ENCODE measurements around the gene COMT. TPM values are rescaled to one million over a fixed set of nuclear protein-coding genes. Genes with fewer than 3 reads are reported as not detected.
A peak's percentile ranks its signal among the peaks of the same experiment; 100 is the strongest.

COMT gene
- total RNA-seq, 2 donors from 2014 or later, result 58.2 to 71.3 TPM

DNA sequence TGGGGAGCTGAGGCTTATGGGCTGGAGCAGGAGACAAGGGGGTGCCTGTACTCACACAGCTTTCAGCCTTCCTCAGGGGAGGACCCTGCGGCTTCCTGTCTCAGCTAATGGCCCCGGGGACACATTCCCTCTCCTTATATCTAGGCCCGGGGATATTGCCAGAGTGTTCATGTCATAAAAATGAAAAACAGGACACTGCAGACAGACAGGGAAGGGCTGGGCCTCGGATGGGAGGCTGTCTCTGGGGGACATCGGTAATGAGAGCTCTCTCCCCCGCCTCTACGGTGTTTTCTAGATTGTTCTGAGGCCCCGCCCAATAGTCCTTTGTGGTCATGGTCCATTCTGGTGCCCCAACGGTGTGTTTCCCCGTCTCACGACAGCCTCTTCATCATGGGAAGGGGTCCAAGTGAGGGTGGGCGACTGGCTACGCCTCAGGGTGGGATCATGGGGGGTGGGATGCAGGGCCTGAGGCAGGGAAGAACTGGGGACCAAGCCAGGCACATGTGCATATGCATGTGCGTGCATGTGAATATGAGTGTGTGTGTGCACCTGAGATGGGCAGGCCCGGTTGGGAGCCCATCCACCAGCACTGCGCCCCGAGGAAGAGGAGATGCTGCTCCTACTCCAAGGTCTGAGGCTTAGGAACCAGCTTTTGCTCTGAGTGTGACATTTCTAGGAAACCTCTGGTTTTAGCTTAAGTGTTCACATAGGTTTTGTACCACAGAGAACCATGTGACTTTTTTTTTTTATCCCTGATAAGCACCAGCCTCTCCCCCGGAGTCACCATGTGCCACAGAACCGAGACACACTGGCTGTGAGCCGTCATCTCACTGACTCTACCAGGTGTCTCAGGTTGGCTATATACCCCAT is 69.8 kb downstream of the COMT start:
- no peak for ATAC-seq
- intact Hi-C loops (cut with DNase I, micrococcal nuclease), result loop anchor here in 1 of 2 donors (10.0 kb wide), 1 partner anchor 47 kb away; no protein-coding TSS in a partner anchor
- no peak for DNase-seq

DNA sequence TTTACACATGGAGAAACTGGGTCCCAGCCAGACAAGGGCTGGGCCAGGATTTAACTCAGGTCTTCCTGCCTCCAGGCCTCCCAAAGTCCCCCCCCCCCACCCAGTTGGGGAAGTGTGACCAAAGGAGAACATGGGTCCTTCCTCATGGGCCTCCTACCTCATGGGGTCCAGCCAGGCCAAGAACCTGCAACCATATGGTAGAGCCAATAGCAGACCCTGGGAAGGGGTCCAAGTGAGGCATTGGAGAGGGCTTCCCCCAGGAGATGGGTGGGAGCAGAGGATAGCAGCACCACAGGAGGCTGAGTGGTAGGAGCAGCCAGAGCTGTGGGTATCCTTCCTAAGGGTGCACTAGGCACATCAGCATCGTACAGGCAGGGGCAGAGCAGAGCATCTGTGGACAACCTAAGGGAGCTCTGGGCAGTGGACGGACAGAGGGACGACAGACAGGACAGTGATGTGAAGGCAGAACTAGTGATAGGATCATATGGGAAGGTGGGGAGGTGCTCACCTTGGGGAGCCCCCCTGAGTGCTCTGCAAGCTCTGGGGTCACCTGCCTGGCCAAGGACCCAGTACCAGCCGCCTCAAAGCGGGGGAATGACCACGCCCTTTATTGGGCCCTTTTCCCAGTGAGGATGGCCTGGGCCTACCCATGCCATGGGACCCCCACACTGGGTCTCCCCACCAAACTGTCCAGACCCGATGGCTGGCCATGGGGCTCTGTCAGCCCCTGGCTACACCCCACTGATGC is 70.6 kb downstream of the COMT start:
- intact Hi-C loops (cut with DNase I, micrococcal nuclease), result loop anchor here in 1 of 2 donors (10.0 kb wide), 1 partner anchor 47 kb away; no protein-coding TSS in a partner anchor
- ATAC-seq (no peak), DNase-seq (no peak)

DNA sequence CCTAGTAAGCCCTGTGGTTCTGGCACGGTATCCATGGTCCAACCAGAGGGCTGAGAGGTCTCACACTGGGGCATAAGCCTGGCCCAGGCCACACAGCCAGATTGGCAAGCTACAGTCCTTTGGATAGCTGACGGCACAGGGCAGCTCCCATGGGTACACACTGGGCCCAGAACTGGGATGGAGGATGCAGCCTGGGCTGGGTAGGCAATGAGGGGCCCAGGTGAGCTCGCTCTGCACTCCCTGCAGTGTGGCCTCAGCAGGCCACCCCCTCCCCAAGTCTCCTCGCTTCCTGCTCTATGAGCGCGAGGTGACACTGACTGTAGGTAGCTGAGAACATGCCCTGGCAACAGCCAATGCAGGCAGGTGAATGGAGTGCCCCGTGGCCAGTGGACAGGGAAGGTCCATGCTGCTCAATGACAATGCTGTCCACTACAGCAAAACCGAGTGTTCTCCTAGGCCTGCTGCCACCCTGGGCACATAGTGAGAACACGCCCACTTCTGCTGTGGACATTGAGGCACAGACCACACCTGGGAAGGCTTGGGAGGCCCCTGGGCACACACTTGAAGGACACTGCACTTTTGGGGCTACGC is 71.3 kb downstream of the COMT start:
- no peak for ATAC-seq
- DNase-seq, result no peak
- intact Hi-C loops (cut with DNase I, micrococcal nuclease), result loop anchor here in 1 of 2 donors (10.0 kb wide), 1 partner anchor 48 kb away; no protein-coding TSS in a partner anchor

DNA sequence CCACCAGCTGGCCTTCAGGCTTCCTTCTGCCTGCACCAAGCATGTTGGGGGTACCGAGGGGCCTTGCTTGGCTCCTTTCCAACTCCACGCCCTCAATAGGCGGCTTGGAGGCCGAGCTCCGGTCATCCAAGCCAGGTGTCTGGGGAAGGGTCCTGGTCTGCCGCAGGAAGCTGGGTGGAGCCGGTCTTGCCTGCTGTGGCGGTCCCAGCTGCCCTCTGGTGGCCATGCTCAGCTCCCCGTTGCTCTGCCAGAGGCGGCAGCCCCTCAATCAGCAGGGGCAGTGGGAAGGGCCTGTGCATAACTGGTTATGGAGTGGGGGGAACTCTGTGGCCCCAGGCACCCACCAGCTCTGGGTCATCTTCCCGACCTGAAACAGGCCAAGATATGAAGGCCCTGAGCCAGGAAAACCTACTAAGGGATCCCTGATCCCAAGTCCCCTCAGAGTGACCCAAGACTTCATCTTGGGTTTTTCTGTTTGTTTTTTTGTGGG is 71.9 kb downstream of the COMT start:
- intact Hi-C loops (cut with DNase I, micrococcal nuclease), result loop anchor here in 1 of 2 donors (10.0 kb wide), 1 partner anchor 49 kb away; no protein-coding TSS in a partner anchor
- DNase-seq, result peak; percentile 44 to 60
- no peak for ATAC-seq

DNA sequence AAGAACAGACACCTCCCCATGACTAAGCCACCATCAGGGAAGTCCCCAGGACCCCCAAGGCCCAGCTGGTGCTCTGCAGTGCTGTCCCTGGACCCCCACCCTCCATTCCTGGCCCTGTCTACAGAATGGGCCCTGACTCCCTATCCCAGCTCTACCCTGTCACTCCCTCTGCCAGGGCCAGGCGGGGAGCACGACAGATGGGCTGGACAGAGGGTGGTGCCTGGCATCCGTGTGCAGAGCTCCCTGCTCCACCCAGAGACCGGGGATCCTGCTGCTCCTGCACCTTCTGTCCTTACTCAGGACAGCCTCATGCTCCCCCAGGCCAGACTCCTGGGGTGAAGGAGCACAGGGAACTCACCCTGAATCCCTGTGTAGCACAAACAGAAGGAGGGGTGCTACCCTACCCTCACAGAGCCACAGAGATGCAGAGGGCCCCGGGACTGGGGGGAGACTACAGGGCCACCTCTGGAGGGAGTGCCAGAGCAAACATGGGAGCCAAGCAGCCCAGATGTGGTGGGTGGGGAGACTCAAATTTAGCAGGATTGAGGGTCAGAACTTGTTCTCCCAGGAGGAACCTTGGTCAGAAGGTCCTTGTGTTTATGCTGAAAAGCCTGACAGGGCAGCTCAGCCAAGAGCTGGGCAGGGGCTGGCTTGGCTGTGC is 73.1 kb downstream of the COMT start:
- peak; percentile 44 to 45 for DNase-seq
- intact Hi-C loops (cut with DNase I, micrococcal nuclease), result loop anchor here in 1 of 2 donors (10.0 kb wide), 1 partner anchor 50 kb away; no protein-coding TSS in a partner anchor
- peak; percentile 64 for ATAC-seq

DNA sequence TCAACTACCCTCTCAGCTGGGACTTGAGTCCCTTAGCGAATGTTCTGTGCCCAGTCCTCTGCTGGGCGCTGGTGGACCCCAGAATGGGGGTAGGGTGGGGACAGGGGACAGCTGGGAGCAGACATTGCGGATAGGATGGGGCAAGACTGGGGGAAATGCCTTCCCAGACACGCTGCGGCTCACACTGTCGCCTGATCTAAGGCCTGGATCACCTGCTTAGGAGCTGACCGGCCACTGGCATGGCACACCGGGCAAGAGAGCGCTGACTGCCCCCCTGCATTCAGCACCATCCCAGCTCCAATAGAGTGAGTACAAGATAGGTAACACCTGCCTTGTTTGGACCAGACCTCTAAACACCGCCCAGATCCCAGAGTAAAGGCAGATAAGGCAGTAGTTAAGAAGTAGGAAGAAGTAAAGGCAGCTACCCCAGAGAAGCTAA is 73.6 kb downstream of the COMT start:
- DNase-seq (no peak), ATAC-seq (no peak)
- intact Hi-C loops (cut with DNase I, micrococcal nuclease), result loop anchor here in 1 of 2 donors (10.0 kb wide), 1 partner anchor 50 kb away; no protein-coding TSS in a partner anchor

DNA sequence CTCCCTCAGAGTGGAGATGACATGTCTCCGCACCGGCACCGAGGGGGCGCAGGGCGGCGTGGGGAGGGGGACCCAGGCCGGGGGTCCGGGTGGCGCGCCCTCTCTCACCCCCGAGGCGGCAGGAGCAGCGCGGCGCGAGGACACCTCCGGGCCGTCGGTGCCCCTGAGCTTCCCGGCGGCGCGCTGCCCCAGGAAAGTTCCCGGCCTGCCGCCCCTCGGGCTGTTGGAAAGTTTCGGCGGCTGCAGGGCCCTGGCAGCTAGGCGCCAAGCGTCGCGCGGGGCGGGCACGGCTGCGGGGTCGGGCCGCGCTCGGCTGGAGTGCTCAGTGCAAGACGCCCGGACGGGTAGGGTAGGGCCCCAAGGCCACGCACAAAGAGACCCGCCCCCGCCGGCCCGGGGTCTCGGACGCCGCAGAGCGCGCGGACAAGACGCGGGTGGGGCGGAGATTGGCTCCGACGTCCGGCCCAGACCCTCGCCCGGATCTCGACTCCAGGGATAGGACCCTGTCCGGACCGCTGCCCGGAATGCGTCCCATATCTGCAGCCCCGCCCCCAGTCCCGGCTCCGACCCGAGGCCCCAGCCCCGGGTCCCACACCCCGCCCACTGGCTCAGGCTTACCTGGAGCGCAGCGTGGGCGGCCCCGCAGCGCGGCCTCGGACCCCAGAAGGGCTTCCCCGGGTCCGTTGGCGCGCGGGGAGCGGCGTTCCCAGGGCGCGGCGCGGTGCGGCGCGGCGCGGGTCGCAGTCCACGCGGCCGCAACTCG is 74.6 kb downstream of the COMT start:
- intact Hi-C loops (cut with DNase I, micrococcal nuclease), result loop anchor here in 1 of 2 donors (10.0 kb wide), 1 partner anchor 51 kb away; no protein-coding TSS in a partner anchor
- ATAC-seq (no peak), DNase-seq (peak in 1 of 2 donors; percentile 57)

DNA sequence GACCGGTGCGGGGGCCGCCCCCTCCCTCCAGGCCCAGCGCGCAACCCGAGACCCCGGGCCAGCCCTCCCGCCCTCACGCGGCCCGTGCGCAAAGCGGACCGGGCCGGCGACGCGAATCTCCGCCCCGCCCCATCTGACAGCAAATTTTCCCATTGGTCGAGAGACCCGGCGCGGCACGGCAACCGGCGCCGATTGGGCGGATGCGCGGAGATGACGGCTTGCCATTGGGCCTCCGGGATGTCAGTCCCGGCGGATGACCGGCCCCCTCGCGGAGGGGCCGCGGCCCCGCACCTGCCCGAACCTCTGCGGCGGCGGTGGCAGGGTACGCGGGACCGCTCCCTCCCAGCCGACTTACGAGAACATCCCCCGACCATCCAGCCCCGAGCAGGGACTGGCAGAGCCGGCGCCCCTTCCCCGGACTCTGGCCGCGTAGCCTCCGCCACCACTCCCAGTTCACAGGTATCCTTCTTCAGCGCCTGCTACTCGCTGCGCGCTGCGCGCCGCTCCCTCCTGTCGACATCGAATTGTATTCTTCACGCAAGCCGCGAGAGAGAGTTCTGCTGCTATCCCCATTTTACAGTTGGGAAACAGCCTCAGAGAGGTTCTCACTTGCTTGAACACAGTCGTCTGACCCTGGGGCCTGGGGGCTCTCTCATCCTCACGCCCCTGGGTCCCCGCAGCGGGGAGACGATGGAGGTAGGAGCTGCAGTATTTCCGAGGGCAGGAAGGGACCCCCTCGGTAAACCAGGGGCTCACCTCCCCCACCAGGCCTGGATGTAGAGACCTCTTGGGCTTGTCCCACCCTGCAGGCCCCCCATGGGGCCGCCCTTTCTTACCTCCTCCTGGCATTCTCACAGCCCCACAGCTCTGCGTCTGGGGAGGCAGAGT is 75.4 kb downstream of the COMT start, which contains the start of gene ARVCF:
TSS of gene ARVCF (minus strand) at position 90 of the 888 bp plus-strand sequence. CDS start 26,029 bp downstream, outside the sequence.
- ATAC-seq (peak; percentile 68), DNase-seq (peak; percentile 90 to 93)
- intact Hi-C loops (cut with DNase I, micrococcal nuclease), result loop anchor here in 1 of 2 donors (10.0 kb wide), 1 partner anchor 52 kb away; no protein-coding TSS in a partner anchor

DNA sequence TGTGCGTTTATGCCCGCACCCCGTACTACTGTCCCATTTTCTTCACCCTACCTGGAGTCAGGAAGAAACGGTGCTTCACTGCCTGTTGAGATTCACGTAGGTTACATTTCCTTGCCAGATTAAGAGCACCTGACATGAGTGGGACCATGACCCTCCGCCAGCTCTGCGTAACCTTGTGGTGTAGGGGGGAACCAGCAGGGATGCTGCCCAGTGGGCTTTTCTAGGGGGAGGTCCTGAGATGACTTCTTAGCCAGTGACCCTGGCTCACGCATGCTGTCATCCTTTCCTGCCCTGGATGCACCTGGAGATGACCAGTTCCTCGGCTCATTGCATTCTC is 76.0 kb downstream of the COMT start:
- intact Hi-C loops (cut with DNase I, micrococcal nuclease), result loop anchor here in 1 of 2 donors (10.0 kb wide), 1 partner anchor 53 kb away; no protein-coding TSS in a partner anchor
- DNase-seq, result no peak
- ATAC-seq, result no peak

DNA sequence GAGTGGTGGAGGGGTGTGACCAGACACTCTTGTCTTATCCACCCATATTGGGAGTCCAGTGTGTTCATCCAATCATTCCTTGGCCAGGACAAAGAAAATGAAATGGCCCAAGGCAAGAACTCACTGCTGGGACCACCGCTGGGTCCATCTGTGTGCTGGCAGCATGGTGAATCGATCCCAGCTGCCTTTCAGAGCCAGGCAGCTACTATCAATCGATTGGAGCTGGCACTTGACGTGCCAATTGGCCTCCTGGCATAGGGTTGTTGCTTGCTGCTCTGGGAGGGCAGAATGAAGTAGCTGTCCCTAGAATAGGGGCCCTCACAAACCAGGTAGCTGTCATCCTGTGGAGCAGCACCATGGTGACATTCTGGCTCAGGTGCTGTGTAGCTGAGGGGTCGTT is 76.4 kb downstream of the COMT start:
- no peak for DNase-seq
- intact Hi-C loops (cut with DNase I, micrococcal nuclease), result loop anchor here in 1 of 2 donors (10.0 kb wide), 1 partner anchor 53 kb away; no protein-coding TSS in a partner anchor
- ATAC-seq, result no peak

Small RNA genes lying within 50 kb of the gene (microRNA-seq; reads per million reads assigned to microRNA genes)
- gene MIR4761, result 0 to 1.4 reads per million in 2 donors

Other genes with a start within 250 kb of the COMT start
- gene SEPTIN5, start 227.3 kb upstream of the COMT start, total RNA-seq, result 1 to 10 TPM; 4.4 to 4.6 TPM
- gene GP1BB, start 218.2 kb upstream of the COMT start, total RNA-seq, result under 1 TPM in 1 of 2 donors, not detected in 1; 0.40 TPM
- gene TBX1, start 181.0 kb upstream of the COMT start, total RNA-seq, result 1 to 10 TPM; 1.6 to 1.9 TPM
- 1 to 10 TPM; 3.3 to 4.6 TPM for gene GNB1L, start 86.9 kb upstream of the COMT start, total RNA-seq
- gene RTL10, start 86.9 kb upstream of the COMT start, total RNA-seq, result 1 to 10 TPM; 8.2 to 9.0 TPM
- gene TXNRD2, start within 50 bp of the COMT start, total RNA-seq, result 10 to 100 TPM; 18.2 to 21.5 TPM
- 10 to 100 TPM; 12.2 to 13.0 TPM for gene ARVCF, start 75.1 kb downstream of the COMT start, total RNA-seq
- 10 to 100 TPM; 28.7 to 29.9 TPM for gene TANGO2, start 79.3 kb downstream of the COMT start, total RNA-seq
- gene DGCR8, start 138.5 kb downstream of the COMT start, total RNA-seq, result 10 to 100 TPM; 32.7 to 46.8 TPM
- gene RANBP1, start 174.3 kb downstream of the COMT start, total RNA-seq, result 10 to 100 TPM; 57.2 to 80.3 TPM
- gene TRMT2A, start 175.5 kb downstream of the COMT start, total RNA-seq, result 10 to 100 TPM; 33.3 to 36.4 TPM
- 10 to 100 TPM; 36.9 to 37.0 TPM for gene ZDHHC8, start 190.0 kb downstream of the COMT start, total RNA-seq
- gene CCDC188, start 209.3 kb downstream of the COMT start, total RNA-seq, result 1 to 10 TPM in 1 of 2 donors, under 1 TPM in 1; 0.58 to 1.5 TPM

All from left colon (tissue), 2 donors.